H9 (cell line): ENCODE data around the gene BRICD5. TPM values are rescaled to one million over a fixed set of nuclear protein-coding genes. Genes with fewer than 3 reads are reported as not detected.

Source experiments
- DNase-seq: peaks from one replicate; pipeline ENCODE4 v3.0.0-alpha.2; 2017
- H2AFZ ChIP-seq: one replicate; pipeline ENCODE4 v1.6.1; 2013; ENCODE audit warnings: mild to moderate bottlenecking, low read length, control low read depth, moderate library complexity
- H2AK5ac ChIP-seq: 2 replicates; pipeline ENCODE4 v1.6.1; 2013; ENCODE audit warnings: low read length, control low read depth, mixed read lengths; ENCODE audit not compliant: insufficient read length
- H2BK120ac ChIP-seq: one replicate; pipeline ENCODE4 v1.6.1; 2013; ENCODE audit warnings: low read depth, mild to moderate bottlenecking, low read length, control low read depth, inconsistent platforms; ENCODE audit not compliant: poor library complexity, severe bottlenecking
- H2BK12ac ChIP-seq: 2 replicates; pipeline ENCODE4 v1.6.1; 2013; ENCODE audit warnings: low read length, control low read depth, mixed read lengths, low read depth; ENCODE audit not compliant: insufficient read length
- H2BK15ac ChIP-seq: 2 replicates; pipeline ENCODE4 v1.6.1; 2013; ENCODE audit warnings: low read depth, low read length, control low read depth
- H2BK20ac ChIP-seq: one replicate; pipeline ENCODE4 v1.6.1; 2013; ENCODE audit warnings: low read depth, mild to moderate bottlenecking, low read length, control low read depth, inconsistent platforms; ENCODE audit not compliant: poor library complexity, severe bottlenecking
- H2BK5ac ChIP-seq: 2 replicates; pipeline ENCODE4 v1.6.1; 2013; ENCODE audit warnings: low read length, control low read depth, mixed read lengths; ENCODE audit not compliant: insufficient read length
- H3K14ac ChIP-seq: 2 replicates; pipeline ENCODE4 v1.6.1; 2013; ENCODE audit warnings: low read length, control low read depth; ENCODE audit not compliant: insufficient read depth
- H3K18ac ChIP-seq: 2 replicates; pipeline ENCODE4 v1.6.1; 2013; ENCODE audit warnings: low read depth, mild to moderate bottlenecking, mixed read lengths, low read length, control low read depth; ENCODE audit not compliant: insufficient read length
- H3K23ac ChIP-seq: 2 replicates; pipeline ENCODE4 v1.6.1; 2013; ENCODE audit warnings: low read length, control low read depth, mixed read lengths, low read depth; ENCODE audit not compliant: insufficient read length
- H3K23me2 ChIP-seq: 2 replicates; pipeline ENCODE4 v1.6.1; 2013; ENCODE audit warnings: low read depth, mild to moderate bottlenecking, mixed read lengths, low read length, control low read depth; ENCODE audit not compliant: insufficient read length, poor library complexity, severe bottlenecking
- H3K27ac ChIP-seq: 2 replicates; pipeline ENCODE4 v1.5.1; 2013; ENCODE audit warnings: low read length, control low read depth, mixed read lengths, low read depth; ENCODE audit not compliant: insufficient read length
- H3K27me3 ChIP-seq: 2 replicates; pipeline ENCODE4 v1.6.1; 2013; ENCODE audit warnings: low read length, control low read depth, inconsistent platforms; ENCODE audit not compliant: insufficient read depth
- H3K4ac ChIP-seq: 2 replicates; pipeline ENCODE4 v1.6.1; 2013; ENCODE audit warnings: low read depth, mild to moderate bottlenecking, control low read depth, inconsistent platforms, low read length, moderate library complexity
- H3K4me1 ChIP-seq: 2 replicates; pipeline ENCODE4 v1.6.1; 2013; ENCODE audit warnings: low read length, control low read depth, inconsistent platforms; ENCODE audit not compliant: insufficient read depth
- H3K4me2 ChIP-seq: 2 replicates; pipeline ENCODE4 v1.6.1; 2013; ENCODE audit warnings: low read length, control low read depth, mixed read lengths; ENCODE audit not compliant: insufficient read length, insufficient read depth
- H3K56ac ChIP-seq: 2 replicates; pipeline ENCODE4 v1.6.1; 2013; ENCODE audit warnings: low read depth, mild to moderate bottlenecking, mixed read lengths, low read length, control low read depth; ENCODE audit not compliant: insufficient read length
- H3K79me1 ChIP-seq: 2 replicates; pipeline ENCODE4 v1.6.1; 2013; ENCODE audit warnings: low read depth, mild to moderate bottlenecking, moderate library complexity, low read length, control low read depth, inconsistent platforms; ENCODE audit not compliant: insufficient read depth, poor library complexity, severe bottlenecking
- H3K79me2 ChIP-seq: 2 replicates; pipeline ENCODE4 v1.6.1; 2013; ENCODE audit warnings: low read length, control low read depth, inconsistent platforms; ENCODE audit not compliant: insufficient read depth
- H3K9ac ChIP-seq: 2 replicates; pipeline ENCODE4 v1.6.1; 2013; ENCODE audit warnings: low read length, control low read depth, mixed read lengths; ENCODE audit not compliant: insufficient read length; ENCODE audit errors: extremely low read depth
- H3K9me3 ChIP-seq: one replicate; pipeline ENCODE4 v1.6.1; 2013; ENCODE audit warnings: low read depth, low read length, inconsistent platforms; ENCODE audit not compliant: control insufficient read depth
- H3T11ph ChIP-seq: one replicate; pipeline ENCODE4 v1.6.1; 2013; ENCODE audit warnings: mild to moderate bottlenecking, low read length, control low read depth, inconsistent platforms
- H4K20me1 ChIP-seq: one replicate; pipeline ENCODE4 v1.6.1; 2013; ENCODE audit not compliant: control insufficient read depth, insufficient read length, insufficient read depth
- H4K5ac ChIP-seq: 2 replicates; pipeline ENCODE4 v1.6.1; 2013; ENCODE audit warnings: low read depth, mild to moderate bottlenecking, mixed read lengths, low read length, control low read depth; ENCODE audit not compliant: insufficient read length
- H4K8ac ChIP-seq: replicated peaks from 2 replicates; pipeline ENCODE4 v1.6.1; 2013; ENCODE audit warnings: low read length, control low read depth, mixed read lengths, low read depth; ENCODE audit not compliant: insufficient read length
- H4K91ac ChIP-seq: 2 replicates; pipeline ENCODE4 v1.6.1; 2013; ENCODE audit warnings: low read depth, mild to moderate bottlenecking, moderate library complexity, mixed read lengths, low read length, control low read depth; ENCODE audit not compliant: insufficient read length
- H3K27ac Mint-ChIP-seq, 3 experiments: 2 replicates in 2 of 3; 3 replicates in 1 of 3; pipeline ENCODE4 v1.8.0; 2020 to 2021; ENCODE audit warnings: mixed read lengths in 3 of 3, mild to moderate bottlenecking in 1 of 3, moderate library complexity in 1 of 3
- H3K27me3 Mint-ChIP-seq: 2 replicates; pipeline ENCODE4 v1.8.0; 2021; ENCODE audit warnings: low read depth, mild to moderate bottlenecking, moderate library complexity, mixed read lengths
- H3K36me3 Mint-ChIP-seq, 3 experiments: 2 replicates in 2 of 3; 3 replicates in 1 of 3; pipeline ENCODE4 v1.8.0; 2020 to 2021; ENCODE audit warnings: low read depth in 3 of 3, mixed read lengths in 3 of 3; ENCODE audit not compliant: insufficient read depth in 1 of 3
- H3K4me1 Mint-ChIP-seq, 2 experiments: 2 replicates each; pipeline ENCODE4 v1.8.0; 2020; ENCODE audit warnings: mixed read lengths in 2 of 2
- H3K4me3 Mint-ChIP-seq, 2 experiments: 2 replicates in 1 of 2; 3 replicates in 1 of 2; pipeline ENCODE4 v1.8.0; 2020 to 2021; ENCODE audit warnings: mild to moderate bottlenecking in 2 of 2, mixed read lengths in 2 of 2, moderate library complexity in 1 of 2
- H3K9me3 Mint-ChIP-seq, 2 experiments: 2 replicates in 1 of 2; 3 replicates in 1 of 2; pipeline ENCODE4 v1.8.0; 2020; ENCODE audit warnings: mild to moderate bottlenecking in 2 of 2, mixed read lengths in 2 of 2, moderate library complexity in 1 of 2
- WGBS: extraction: QIAGEN DNeasy Blood & Tissue Kit; methylation state at CpG from one replicate; pipeline ENCODE4 v1.1.7; 2013; ENCODE audit warnings: missing lambda C conversion rate, low lambda C conversion rate, mixed read lengths; ENCODE audit not compliant: insufficient read length; ENCODE audit errors: extremely low coverage; 5-methylcytosine and 5-hydroxymethylcytosine counted together
- total RNA-seq: library from RNA; stranded (reverse); gene quantifications from 2 replicates; pipeline ENCODE4 v1.2.1, GENCODE V29; 2021
- TF ChIP-seq, protein P1 (sequence below): fragments of 200-600 bp; sonication (generic); conservative IDR thresholded peaks from 3 replicates; pipeline ENCODE4 v1.8.0; 2021; ENCODE audit warnings: antibody characterized with exemption, mild to moderate bottlenecking

The BRICD5 gene
- total RNA-seq, 1 experiment from 2014 or later, result 11.9 TPM

DNA sequence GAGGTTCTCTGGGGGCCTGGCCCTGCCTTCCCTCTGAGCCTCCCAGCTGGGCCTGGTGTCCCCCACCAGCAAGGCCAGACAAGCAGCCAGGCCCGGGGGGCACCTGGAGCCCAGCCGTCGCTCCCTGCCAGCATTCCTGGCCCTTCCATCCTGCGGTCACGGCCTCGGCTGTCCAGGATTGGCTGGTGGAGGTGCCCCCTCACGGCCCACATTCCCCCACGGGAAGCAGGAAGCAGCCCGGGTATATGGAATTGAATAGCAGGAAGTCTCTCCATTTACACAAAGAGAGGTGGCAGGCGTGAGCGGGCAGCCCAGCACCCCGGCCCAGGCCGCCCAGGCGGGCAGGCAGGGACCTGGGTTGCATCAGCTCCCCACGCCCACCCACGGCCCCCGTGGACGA lies 40.6 kb downstream of the BRICD5 start:
- no peak overlapping the region for H3K4ac ChIP-seq
- H2BK15ac ChIP-seq, result no peak overlapping the region
- no peak overlapping the region for H2BK120ac ChIP-seq
- H3K4me2 ChIP-seq, result no peak overlapping the region
- H4K5ac ChIP-seq, result no peak overlapping the region
- Mint-ChIP-seq H3K27ac (no peak overlapping the region), H3K4me1 (no peaks in the 10 kb centered on the region), H3K4me3 (no peak overlapping the region), H3K36me3 (peaks cover 11 to 47% (median 45%) of the 10 kb centered on the region in 3 experiments), H3K9me3 (no peaks in the 10 kb centered on the region), H3K27me3 (no peaks in the 10 kb centered on the region)
- H3K23me2 ChIP-seq, result no peaks in the 10 kb centered on the region
- no peak overlapping the region for H4K8ac ChIP-seq
- H2AK5ac ChIP-seq, result no peak overlapping the region
- H3K18ac ChIP-seq, result no peak overlapping the region
- H3K9ac ChIP-seq, result no peak overlapping the region
- no peak overlapping the region for H3K27ac ChIP-seq
- no peak overlapping the region for H2BK12ac ChIP-seq
- TF ChIP-seq, protein P1, sequence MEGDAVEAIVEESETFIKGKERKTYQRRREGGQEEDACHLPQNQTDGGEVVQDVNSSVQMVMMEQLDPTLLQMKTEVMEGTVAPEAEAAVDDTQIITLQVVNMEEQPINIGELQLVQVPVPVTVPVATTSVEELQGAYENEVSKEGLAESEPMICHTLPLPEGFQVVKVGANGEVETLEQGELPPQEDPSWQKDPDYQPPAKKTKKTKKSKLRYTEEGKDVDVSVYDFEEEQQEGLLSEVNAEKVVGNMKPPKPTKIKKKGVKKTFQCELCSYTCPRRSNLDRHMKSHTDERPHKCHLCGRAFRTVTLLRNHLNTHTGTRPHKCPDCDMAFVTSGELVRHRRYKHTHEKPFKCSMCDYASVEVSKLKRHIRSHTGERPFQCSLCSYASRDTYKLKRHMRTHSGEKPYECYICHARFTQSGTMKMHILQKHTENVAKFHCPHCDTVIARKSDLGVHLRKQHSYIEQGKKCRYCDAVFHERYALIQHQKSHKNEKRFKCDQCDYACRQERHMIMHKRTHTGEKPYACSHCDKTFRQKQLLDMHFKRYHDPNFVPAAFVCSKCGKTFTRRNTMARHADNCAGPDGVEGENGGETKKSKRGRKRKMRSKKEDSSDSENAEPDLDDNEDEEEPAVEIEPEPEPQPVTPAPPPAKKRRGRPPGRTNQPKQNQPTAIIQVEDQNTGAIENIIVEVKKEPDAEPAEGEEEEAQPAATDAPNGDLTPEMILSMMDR, result no peak
- no peak overlapping the region for H2AFZ ChIP-seq
- H3T11ph ChIP-seq, result no peak overlapping the region
- no peaks in the 10 kb centered on the region for H3K9me3 ChIP-seq
- H4K20me1 ChIP-seq, result peaks cover 2% of the 10 kb centered on the region
- no peaks in the 10 kb centered on the region for H3K79me1 ChIP-seq
- H3K27me3 ChIP-seq, result no peaks in the 10 kb centered on the region
- H3K4me1 ChIP-seq, result no peaks in the 10 kb centered on the region
- WGBS, result no CpG with 5 or more reads among the region's 18 CpGs
- peaks cover 1% of the 10 kb centered on the region; the same call in 1 of the 2 replicates for H3K79me2 ChIP-seq
- H2BK5ac ChIP-seq, result no peak overlapping the region
- no peak overlapping the region for H3K56ac ChIP-seq
- H3K23ac ChIP-seq, result no peak overlapping the region
- no peak overlapping the region for H2BK20ac ChIP-seq
- H3K14ac ChIP-seq, result no peak overlapping the region
- DNase-seq, result no peak
- H4K91ac ChIP-seq, result no peak overlapping the region
